GM18870 (cell line): ENCODE results near the gene ITGB3.
"Not testable (repeated sequence)": the region's sequence is repeated elsewhere in the genome, so short reads cannot be mapped to it uniquely, and the experiment has no call there.

Experiments used
- ATAC-seq: cut with Tn5 transposase; IDR thresholded peaks from one replicate; pipeline ENCODE4 v1.9.1; 2021; ENCODE audit warnings: moderate library complexity; ENCODE audit not compliant: unreplicated experiment

The ITGB3 gene

DNA sequence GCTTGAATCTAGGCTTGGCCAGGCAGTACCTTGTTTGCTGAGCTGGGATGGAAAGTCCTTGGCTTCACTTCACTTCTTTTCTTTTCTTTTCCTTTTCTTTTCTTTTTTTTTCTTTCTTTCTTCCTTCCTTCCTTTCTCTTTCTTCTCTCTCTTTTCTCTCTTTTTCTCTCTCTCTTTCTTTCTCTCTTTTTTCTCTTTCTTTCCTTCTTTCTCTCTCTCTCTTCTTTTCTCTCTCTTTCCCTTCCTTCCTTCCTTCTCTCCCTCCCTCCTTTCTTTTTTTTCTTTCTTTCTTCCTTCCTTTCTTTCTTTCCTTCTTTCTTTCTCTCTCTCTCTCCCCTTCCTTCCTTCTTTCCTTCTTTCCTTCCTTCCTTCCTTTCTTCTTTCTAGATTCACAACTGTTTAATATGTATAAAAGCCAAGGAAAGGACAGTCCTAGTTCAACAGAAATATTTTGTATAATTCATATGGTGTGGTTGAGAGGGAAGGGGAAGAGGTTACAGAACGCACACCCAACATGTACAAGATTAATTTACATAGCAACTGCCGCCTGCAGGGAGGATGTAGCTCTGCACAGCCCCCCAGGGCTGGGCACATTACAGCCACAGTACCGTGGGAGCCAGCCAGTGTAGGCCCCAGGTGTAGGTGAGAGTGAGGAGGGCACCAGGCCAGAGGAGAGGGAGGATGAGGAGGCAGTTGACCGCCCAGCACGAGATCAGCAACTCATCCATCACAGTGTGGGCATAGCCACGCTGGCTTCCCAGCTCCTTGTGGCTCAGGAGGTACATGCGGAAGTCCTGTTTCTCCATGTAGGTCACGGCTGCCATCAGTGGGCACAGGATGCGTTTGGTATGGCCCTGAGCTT lies 9.7 kb upstream of the ITGB3 start:
- ATAC-seq = no peak

DNA sequence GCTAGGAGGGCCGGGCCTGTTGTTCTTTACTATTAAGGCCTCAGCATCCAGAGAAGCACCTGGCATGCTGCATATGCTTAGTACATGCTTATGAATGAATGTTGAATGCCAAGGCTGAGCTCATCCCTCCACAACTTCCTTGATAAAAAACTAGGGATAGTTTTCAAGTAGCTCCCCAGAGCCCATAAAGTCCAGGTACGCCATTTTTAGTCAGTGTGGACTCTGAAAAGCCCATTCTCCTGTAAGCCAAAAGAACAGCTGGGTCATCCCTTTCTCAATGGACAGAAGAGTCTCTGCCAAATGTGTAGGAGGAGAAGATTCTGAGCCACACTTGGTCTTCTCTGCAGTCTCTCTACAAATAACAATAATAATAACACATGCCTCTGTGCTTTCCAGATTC lies 8.9 kb upstream of the ITGB3 start:
- ATAC-seq = no peak

DNA sequence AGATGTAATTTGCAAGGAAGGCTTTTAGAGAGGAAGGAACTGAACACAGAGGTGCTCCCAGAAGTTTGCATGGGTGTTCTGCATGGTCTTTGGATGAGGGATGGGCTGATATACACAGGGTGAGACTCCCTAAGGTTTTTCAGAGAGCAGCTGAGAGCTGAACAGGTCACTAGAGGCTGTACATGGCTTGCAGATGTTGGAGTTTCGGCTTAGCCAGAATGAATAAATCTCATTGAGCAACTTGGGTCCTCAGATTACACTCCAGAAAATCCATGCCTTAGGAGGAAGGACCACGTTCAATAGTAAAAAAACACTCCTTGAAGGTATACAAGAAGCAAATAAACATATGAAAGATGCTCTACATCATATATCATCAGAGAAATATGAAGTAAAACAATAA lies 7.5 kb upstream of the ITGB3 start:
- no peak for ATAC-seq

DNA sequence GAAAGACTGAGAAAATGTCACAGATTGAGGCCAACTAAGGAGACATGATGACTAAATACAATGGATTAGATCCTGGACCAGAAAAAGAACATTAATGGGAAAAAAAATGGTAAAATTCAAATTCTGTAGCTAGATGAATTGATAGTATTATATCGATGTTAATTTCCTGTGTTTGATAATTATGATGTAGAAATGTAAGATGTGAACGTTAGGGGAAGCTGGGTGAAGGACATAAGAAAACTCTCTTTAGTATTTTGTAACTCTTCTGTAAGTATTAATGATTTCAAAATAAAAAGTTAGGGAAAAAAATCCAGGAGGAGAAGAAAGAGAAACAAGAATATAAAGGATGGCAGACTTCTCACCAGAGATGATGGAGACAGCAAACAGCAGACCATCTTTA lies 2.8 kb upstream of the ITGB3 start:
- no peak for ATAC-seq

DNA sequence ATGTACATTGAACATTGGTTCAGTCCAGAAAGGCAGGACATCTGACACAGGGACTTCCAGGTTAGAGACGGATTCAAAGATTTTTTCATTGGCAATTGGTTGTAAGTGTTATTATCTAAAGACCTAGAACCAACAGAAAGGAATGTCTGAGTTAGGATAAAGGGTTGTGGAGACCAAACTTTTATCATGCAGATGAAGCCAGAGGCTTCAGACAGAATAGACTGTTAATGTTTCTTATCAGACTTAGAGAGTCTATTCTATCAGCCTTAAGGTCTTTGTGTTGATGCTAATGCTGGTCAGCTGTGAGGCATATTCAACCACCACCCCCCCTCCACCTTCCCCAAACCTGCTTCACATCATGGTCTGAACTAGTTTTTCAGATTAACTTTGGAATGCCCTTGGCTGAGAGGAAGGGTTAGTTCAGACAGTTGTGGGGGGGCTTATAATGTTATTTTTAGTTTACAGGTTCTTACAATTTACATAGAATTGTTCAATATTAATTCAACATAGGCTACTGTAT lies 2.1 kb upstream of the ITGB3 start:
- no peak for ATAC-seq

DNA sequence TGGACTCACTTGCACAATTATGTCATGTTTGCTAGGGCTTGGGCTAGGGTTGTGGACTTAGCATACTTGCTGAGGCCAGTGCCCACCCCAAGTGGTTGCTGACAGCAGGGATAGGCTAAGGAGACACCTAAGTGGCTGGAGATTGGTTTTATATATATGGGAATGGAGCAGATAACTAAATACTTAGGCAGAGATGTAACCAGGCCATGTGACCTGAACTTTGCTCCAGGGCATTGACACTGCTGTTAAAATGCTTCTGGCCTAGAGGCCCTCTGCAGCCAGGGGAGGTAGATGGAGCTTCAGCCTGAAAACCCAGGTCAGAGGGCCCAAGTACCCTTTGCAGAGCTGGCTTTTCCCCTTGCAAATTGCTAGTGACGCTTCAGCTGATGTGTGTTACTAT lies 1.4 kb upstream of the ITGB3 start:
- ATAC-seq = no peak

DNA sequence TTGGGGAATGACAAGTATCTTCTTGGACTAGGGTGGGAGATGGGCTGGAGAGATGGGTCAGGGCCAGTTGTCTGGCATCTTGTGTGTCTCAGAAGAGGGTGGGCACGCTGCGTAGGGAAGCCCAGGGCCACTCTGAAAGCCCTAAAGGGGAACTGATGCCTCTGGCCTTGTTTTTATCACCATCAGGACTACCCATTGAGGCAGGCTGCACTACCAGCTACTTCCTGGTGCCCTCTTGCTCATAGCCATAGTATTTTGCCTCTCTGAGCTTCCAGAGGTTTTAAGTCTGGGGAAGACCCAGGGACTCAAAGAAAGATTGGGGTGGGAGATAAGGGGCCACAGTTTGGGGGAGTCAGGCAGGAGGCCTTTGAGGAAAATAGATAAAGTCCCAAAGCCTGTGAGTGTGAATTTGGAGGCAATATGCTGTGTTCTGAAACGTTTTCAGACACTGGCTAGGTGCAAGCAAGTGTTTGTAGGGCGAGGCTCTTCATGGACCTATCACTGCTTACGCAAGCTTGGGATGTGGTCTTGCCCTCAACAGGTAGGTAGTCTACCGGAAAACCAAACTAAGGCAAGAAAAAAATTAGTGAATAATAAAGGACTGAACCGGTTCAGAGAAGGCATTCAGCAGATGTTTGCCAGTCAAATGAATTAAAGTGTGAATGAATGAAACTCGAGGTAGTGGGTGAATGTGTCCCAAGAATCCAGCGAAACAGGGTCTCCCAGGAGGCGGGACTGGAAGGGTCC lies 688 bp upstream of the ITGB3 start:
- no peak for ATAC-seq

DNA sequence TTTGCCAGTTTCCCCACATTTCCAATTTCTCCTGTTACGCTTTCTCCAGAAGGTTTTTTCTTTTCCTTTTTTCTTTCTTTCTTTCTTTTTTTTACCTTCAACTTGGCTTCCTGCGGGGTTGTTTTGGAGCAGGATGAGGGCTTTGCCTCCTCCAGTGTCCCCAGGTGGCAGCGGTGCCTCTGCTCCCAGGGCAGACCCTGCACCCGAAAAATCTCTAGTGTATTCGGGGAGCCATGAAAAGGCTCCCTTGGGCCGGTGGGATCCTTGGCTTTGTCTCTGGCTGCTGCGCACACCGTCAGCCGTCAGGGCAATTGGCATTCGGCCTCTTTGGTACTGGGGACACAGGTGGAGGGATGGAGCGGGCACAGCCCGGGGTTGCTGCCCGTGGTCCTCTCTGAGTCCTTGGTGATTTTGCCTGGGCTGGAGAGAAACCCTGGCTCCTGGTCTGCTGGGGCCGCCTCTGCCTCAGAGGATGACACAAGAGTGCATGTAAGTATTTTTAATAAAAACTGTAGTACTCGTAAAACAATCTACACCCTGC lies 846 bp downstream of the ITGB3 start:
- no peak for ATAC-seq

DNA sequence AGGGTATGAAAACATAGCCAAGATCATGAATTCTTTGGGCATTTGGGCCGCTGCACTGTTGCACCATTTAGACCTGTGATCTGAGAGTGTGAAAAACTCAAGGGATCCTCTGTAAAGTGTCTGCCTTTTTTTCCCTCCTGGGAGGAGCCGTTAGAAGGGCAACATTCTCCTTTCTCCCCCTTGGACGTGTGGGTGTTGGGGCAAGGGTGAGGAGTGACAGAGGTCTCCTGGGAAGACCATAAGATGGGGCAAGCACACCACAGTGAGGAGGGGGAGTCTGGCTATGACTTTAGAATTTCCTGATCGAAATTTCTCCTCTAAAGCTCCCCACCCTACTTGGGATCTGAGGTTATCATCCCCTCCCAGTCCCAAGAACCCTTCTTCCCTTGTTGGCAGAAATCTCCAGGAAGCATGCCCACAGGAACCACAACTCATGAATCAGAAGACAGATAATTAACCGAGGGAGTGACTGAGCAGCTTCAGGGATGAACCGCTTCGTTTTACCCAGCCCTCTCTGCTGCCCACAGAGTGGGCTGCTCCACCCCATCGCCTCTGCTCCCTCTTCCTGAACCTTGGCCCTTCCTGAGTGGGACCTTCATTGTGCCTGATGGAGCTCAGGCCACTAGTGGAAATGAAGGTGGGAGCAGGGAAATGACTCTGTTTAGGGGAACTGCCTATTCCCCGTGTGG lies 4.2 kb downstream of the ITGB3 start:
- no peak for ATAC-seq

DNA sequence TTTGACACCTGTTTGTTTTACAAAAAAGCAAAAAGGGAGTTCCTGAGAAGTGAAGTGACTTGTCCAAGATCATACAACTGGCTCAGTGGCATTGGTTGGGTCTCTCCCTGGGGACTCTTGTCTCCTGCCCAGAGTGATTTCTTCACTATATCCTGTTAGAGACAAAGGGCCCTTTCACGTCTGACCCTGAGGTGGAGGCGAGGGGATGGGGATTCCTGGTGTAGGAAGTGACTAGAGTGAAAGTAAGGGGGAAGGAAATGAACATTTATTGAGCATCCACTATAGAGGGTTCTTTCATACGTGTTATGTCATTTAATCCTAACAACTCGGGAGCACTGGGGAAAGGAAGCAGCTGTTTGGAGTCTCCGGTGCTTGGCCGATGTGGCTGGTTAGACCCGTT lies 9.0 kb downstream of the ITGB3 start:
- ATAC-seq = no peak

DNA sequence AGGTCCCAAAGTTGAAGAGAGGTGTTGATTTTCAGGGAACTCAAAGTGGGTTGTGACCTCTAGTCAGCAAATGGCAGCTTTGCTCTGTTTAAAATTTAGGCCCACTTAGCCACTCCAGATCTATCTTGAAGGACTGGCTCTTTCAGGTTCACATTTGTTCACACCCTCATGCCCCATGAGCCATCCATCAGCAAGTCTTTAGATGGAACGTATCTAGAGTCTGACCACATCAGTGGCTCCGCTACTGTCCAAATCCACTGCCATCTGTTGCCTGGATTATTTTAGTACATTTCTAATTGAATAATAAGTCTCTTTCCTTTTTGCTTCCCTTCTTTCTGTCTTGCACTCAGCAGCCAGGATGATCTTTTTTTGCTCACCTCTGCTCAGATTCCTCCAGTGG lies 10.5 kb downstream of the ITGB3 start:
- no peak for ATAC-seq

DNA sequence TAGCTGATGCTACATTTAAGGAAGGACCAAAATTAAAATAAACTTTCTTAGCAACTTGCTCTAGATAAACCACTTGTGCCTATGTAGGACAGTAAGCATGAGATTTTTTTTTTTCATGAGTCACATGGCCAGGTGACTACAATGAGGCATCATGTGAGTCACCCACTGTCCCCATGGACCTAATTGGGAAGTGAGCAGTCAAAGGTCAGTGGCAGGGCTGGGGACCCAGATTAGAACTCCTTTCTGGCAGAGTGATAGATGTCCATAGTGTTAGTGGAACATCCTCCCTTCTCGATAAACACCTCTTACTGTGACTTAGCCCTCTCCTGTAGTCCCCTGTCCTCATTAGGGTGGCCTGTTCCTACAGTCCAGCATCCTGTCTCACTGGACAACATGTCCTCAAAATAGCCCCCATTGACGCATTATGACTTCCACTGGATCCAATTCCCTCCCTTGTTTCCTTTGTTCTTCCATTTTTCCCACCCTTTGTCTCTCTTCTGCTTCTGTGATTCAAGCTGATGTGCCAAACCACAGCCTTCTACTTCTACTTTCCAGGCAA lies 12.4 kb downstream of the ITGB3 start:
- no peak for ATAC-seq

DNA sequence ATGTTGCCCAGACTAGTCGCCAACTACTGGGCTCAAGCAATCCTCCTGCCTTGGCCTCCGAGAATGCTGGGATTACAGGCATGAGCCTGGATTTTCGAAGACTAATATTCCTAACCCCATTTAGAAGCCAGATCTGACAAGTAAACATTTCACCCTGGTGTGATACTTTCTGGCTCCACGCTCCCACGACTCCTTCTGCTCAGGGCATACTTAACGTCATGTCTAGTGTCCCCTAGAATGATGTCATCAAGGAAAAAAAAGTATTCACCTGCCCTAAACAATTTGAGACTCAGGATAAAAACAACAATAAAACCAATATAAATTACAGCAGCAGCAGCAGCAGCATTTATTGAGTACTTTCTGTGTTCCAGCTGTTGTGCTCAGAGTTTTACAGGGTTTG lies 13.2 kb downstream of the ITGB3 start:
- ATAC-seq = no peak

DNA sequence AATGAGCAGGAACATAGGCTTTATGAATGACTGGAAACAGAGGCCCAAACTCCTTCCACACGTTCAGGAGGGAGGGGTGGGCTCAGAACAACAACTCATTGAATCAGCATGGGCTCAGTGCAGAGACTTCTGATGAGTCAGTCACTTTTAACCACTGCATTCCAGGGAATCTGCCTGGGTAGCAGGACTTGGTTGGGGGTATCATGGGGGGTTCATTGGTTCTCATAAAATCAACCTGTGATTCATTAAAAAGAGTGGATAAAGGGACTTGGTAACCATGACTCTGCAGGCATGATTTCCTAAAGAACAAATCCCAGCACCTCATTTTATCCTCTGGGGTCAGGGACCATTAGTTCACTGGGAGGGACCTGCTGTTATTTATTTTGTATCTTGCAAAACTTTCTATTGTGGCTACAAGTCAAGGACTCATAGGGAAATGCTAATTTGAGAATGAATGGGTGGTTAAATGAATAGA lies 13.8 kb downstream of the ITGB3 start:
- ATAC-seq = no peak

DNA sequence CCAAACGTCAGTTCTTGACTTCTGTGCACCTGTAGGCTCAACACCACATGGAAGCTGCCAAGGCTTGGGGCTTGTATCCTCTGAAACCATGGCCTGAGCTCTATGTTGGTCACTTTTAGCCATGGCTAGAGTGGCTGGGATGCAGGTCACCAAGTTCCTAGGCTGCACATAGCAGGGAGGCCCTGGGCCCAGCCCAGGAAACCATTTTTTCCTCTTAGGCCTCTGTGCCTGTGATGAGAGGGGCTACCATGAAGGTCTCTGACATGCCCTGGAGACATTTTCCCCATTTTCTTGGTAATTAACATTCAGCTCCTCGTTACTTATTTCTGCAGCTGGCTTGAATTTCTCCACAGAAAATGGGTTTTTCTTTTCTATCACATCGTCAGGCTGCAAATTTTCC lies 15.3 kb downstream of the ITGB3 start:
- ATAC-seq = not testable (repeated sequence)

DNA sequence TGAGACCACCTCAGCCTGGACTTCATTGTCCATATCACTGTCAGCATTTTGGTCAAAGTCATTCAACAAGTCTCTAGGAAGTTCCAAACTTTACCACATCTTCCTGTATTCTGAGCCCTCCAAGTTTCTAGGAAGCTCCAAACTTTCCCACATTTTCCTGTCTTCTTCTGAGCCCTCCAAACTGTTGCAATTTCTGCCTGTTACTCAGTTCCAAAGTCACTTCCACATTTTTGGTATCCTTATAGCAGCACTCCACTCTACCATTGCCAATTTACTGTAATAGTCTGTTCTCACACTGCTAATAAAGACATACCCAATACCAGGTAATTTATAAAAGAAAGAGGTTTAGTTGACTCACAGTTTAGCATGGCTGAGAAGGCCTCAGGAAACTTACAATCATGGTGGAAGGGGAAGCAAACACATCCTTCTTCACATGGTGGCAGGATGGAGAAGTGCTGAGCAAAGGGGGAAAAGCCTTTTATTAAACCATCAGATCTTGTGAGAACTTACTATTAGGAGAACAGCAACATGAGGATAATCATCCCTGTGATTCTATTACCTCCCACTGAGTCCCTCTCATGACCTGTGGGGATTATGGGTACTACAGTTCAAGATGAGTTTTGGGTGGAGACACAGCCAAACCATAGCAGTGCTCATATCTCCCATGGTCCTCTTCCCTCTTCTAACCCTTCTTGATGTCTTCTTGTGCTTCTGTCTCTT lies 16.1 kb downstream of the ITGB3 start:
- ATAC-seq = not testable (repeated sequence)

DNA sequence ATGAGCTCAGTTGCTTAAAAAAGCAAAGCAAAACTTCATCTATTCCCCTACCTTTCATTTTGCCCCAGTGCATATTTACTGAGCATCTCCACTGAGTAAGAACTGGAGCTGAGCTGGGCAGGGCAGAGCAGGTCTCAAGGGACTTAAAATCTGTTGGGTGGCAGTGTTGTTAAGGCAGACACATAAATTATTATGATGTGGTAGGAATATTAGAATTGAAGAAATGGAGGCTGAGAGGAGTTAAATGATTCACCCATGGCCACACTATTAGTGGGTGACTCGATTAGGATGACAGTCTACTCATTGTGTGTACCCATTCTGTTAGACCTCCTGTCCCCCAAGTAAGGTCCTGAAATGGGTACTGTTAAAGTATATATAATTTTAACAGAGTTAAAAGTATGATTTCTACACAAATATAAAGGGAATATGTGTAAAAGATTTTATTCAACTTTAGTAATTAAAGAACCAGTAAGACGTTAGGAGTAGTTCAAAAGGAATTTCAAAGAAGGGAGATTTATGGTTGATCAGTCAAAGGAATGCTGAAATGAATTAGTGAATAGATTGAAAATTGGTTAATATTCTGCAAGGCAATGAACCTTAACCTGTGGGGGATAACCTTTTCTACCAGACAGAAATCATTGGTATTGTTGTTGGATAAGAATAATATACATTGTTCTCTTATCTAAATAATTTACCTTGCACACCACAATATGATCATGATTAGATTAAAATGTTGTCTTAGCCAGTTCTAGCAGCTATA lies 17.5 kb downstream of the ITGB3 start:
- no peak for ATAC-seq

DNA sequence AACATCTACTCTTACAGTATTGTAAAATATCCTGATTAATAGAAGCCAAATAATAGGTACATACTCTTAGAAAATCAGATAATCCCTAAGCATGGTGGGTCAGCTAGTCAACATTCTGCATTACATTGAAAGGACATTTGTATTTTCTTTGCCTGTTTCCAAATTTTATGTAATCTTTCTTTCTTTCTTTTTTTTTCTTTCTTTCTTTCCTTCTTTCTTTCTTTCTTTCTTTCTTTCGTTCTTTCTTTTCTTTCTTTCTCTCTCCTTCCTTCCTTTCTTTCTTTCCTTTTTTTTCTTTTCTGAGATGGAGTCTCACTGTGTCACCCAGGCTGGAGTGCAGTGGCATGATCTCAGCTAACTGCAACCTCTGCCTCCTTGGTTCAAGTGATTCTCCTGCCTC lies 18.9 kb downstream of the ITGB3 start:
- no peak for ATAC-seq

DNA sequence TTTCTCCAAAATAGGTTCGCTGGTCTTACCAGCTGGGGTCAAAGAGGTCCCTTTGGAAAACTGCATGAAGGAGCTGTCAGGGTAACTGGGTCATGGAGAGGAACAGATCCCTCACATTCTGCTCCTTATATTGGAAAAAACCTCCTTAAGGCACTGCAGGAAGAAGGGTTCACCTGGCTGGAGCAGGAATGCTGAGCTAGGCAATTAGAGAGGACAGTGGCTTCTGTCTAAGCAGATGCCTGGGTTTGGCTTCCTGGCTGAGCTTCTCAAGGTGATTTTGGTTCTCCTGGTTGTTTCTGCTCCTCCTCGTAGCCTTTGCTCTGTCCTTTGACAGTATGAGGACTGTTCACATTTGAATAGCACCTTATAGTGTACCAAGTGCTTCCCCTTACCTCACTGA lies 19.6 kb downstream of the ITGB3 start:
- ATAC-seq = no peak
